ENCODE results near the gene DTX1.

The DTX1 gene

DNA sequence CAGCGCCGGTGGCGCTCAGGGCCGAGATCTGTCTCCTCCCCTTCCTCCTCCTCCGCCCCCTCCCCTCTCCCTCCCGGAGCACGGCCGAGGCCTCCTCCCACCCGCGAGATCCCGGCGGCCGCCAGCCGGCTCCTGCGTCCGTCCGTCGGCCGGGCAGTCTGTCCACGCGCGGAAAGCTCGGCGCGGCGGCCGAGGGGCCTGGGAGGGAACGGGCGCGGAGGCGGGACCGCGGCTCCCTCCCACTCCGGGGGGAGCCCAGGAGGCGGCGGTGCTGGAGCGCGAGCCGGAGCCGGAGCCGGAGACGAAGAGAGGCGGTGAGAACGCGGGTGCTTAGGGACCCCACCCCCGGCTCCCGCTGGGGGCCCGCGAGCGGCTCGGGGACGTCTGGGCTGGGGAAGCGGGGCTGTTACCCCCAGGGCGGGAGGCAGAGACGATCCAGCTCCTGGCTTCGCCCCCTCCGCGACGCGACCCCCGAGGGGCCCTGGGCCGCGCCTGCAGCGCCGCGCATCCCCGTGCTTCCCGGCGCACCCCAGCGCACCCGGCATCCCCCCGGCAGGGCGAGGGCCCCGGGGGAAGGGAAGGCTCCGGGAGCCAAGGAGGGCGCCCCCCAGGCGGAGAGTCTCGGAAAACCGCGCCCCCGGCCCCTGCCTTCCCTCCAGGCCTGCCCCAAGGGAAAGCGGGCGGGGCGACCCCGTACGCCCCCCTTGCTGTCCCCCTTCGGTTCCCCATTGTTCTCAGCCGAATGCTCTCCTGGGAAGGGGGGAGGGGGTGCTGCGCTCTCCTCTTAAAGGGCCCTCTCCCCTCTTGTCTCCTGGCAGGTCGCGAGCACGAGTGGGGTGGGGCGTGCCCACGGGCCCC, at the start of gene DTX1:
TSS of gene DTX1 (plus strand) at position 100 of the 858 bp plus-strand sequence. CDS start 1,463 bp downstream, outside the sequence.
- TF ChIP-seq, protein P1, sequence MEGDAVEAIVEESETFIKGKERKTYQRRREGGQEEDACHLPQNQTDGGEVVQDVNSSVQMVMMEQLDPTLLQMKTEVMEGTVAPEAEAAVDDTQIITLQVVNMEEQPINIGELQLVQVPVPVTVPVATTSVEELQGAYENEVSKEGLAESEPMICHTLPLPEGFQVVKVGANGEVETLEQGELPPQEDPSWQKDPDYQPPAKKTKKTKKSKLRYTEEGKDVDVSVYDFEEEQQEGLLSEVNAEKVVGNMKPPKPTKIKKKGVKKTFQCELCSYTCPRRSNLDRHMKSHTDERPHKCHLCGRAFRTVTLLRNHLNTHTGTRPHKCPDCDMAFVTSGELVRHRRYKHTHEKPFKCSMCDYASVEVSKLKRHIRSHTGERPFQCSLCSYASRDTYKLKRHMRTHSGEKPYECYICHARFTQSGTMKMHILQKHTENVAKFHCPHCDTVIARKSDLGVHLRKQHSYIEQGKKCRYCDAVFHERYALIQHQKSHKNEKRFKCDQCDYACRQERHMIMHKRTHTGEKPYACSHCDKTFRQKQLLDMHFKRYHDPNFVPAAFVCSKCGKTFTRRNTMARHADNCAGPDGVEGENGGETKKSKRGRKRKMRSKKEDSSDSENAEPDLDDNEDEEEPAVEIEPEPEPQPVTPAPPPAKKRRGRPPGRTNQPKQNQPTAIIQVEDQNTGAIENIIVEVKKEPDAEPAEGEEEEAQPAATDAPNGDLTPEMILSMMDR (IDR thresholded peaks at IDR 0.05; ENCODE audit: borderline replicate concordance, control extremely low read depth, extremely low read depth, insufficient read depth, missing control alignments), result no peak
- in situ Hi-C loops (cut with MboI; ENCODE audit: low sequenced_read_pairs, unreplicated experiment), result loop anchor here (10.0 kb wide), 1 partner anchor 118 kb away; no protein-coding TSS in a partner anchor
- DNase-seq (ENCODE audit: low spot score), result peak; percentile 61

DNA sequence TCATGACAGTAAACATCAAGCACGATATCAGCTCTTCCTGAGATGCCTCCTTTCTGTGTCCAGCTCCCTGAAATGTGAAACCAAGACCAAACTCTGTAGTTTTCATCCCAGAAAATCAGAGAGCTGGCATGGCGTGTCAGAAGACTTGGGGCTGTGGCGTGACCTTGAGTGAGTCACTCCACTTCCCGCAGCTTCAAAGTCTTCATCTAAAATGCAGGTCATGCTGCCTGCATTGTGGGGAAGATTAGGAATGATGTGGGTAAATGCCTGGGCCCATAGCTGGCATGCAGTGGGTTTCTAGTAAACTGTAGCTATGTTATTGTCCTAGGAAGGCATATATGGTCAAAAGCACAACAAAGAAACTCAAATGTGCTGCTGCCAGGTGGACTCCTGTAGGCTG, 49.4 kb upstream of the DTX1 start:
- no peak for DNase-seq (ENCODE audit: low spot score)
- TF ChIP-seq, protein P1 (IDR thresholded peaks at IDR 0.05; ENCODE audit: borderline replicate concordance, control extremely low read depth, extremely low read depth, insufficient read depth, missing control alignments), result no peak
- in situ Hi-C loops (cut with MboI; ENCODE audit: low sequenced_read_pairs, unreplicated experiment), result no loop called here

DNA sequence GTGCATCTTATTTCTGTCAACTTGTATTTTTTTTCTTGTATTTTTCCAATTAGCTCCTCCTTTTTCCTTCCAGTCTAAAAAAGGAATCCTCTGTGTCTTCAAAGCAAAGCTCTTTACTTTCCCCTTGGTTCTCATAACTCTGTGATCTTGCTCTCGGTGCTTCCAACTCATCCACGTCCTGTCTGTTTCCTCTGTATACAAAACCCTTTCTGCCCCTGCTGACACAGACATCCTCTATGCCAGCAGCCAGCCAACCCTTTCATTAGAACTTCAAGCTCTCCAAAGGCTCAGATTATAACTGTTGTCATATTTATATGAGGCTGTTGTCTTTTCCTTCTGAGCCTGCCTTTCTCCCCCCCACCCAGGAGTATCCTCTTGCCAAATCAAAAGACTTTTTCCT, 45.8 kb upstream of the DTX1 start:
- in situ Hi-C loops (cut with MboI; ENCODE audit: low sequenced_read_pairs, unreplicated experiment), result no loop called here
- TF ChIP-seq, protein P1 (IDR thresholded peaks at IDR 0.05; ENCODE audit: borderline replicate concordance, control extremely low read depth, extremely low read depth, insufficient read depth, missing control alignments), result no peak
- no peak for DNase-seq (ENCODE audit: low spot score)

DNA sequence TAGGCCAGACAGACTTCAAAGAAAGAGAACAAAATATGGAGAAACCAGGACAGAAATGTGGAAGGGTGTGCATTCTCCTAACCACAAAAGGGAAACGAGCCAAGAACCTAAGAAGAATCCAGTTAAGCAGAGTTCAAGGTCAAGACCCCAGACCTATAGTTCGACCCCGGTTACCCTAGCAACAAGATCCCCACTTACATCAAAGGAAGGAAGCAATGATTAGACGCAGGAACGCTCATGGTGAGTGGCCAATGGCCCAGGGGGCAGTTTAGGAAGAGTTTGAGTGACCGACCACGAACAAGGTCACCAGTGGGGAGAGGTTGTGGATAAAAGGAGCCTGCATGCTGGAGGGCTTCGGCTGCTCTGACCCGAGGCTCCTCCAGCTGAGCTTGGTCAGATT, 42.0 kb upstream of the DTX1 start:
- TF ChIP-seq, protein P1 (IDR thresholded peaks at IDR 0.05; ENCODE audit: borderline replicate concordance, control extremely low read depth, extremely low read depth, insufficient read depth, missing control alignments), result no peak
- in situ Hi-C loops (cut with MboI; ENCODE audit: low sequenced_read_pairs, unreplicated experiment), result no loop called here
- no peak for DNase-seq (ENCODE audit: low spot score)

DNA sequence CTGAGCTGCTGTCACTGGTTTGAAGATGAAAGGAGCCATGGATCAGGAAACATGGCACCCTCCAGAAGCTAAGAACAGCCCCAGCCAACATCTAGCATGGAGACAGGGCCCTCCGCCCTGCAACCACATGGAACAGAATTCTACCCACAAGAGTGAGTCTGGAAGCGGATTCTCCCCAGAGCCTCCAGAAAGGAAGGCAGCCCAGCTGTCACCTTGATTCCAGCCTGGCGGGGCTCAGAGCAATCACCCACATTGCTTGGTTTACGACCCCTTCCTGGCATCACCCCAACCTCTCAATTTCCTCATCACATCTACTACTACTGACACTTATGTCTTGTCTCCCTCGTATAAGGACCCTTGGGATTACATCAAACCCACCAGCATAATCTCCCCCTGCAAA, 39.7 kb upstream of the DTX1 start:
- in situ Hi-C loops (cut with MboI; ENCODE audit: low sequenced_read_pairs, unreplicated experiment), result no loop called here
- no peak for DNase-seq (ENCODE audit: low spot score)
- TF ChIP-seq, protein P1 (IDR thresholded peaks at IDR 0.05; ENCODE audit: borderline replicate concordance, control extremely low read depth, extremely low read depth, insufficient read depth, missing control alignments), result no peak

DNA sequence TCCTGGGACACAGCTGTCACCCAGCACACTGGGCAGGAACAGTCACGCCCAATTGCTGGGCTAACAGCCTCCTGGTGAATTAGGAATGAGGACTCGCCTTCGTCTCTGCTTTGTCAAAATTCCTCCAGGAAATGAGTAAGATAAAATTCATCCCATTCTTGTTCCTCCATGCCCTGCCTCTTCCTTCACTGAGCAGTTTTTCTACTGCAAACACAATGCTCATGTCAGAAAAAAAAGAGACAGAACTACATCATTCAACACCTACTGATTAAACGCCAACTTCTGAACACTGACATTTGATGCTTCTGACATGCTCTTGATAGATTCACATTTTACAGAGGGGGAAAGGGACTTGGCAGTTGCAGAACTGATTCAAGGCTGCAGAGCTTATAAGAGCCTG, 37.5 kb upstream of the DTX1 start:
- TF ChIP-seq, protein P1 (IDR thresholded peaks at IDR 0.05; ENCODE audit: borderline replicate concordance, control extremely low read depth, extremely low read depth, insufficient read depth, missing control alignments), result no peak
- in situ Hi-C loops (cut with MboI; ENCODE audit: low sequenced_read_pairs, unreplicated experiment), result no loop called here
- no peak for DNase-seq (ENCODE audit: low spot score)

Measured in GM13976 (cell line).